Skeletal muscle satellite cell (primary cell): Measurements from ENCODE around the gene KIAA1958. TPM values are rescaled to one million over a fixed set of nuclear protein-coding genes. Genes with fewer than 3 reads are reported as not detected.

Experiments
- H3K27me3 ChIP-seq: 2 replicates; pipeline ENCODE4 v1.7.0; 2013; ENCODE audit warnings: low read length; ENCODE audit not compliant: control insufficient read depth, insufficient read depth
- H3K36me3 ChIP-seq: 2 replicates; pipeline ENCODE4 v1.7.0; 2013; ENCODE audit warnings: mild to moderate bottlenecking, control low read depth, low read length; ENCODE audit not compliant: insufficient read depth
- H3K4me1 ChIP-seq: 2 replicates; pipeline ENCODE4 v1.7.0; 2013; ENCODE audit warnings: low read length; ENCODE audit not compliant: control insufficient read depth, insufficient read depth
- H3K4me2 ChIP-seq: 2 replicates; pipeline ENCODE4 v1.7.0; 2013; ENCODE audit warnings: mild to moderate bottlenecking, low read length
- H3K4me3 ChIP-seq: 2 replicates; pipeline ENCODE4 v1.7.0; 2013; ENCODE audit warnings: low read length
- H3K9ac ChIP-seq: 2 replicates; pipeline ENCODE4 v1.7.0; 2013; ENCODE audit warnings: mild to moderate bottlenecking, low read depth, low read length, moderate library complexity
- H3K9me3 ChIP-seq: replicated peaks from 2 replicates; pipeline ENCODE4 v1.7.0; 2013; ENCODE audit warnings: mild to moderate bottlenecking, control low read depth, low read length
- total RNA-seq: library from RNA; depleted of rRNA; stranded (reverse); fragments of >200 nt; gene quantifications from 2 replicates; pipeline ENCODE4 v1.2.3, GENCODE V29; 2012; rRNA removed

Gene KIAA1958, protein sequence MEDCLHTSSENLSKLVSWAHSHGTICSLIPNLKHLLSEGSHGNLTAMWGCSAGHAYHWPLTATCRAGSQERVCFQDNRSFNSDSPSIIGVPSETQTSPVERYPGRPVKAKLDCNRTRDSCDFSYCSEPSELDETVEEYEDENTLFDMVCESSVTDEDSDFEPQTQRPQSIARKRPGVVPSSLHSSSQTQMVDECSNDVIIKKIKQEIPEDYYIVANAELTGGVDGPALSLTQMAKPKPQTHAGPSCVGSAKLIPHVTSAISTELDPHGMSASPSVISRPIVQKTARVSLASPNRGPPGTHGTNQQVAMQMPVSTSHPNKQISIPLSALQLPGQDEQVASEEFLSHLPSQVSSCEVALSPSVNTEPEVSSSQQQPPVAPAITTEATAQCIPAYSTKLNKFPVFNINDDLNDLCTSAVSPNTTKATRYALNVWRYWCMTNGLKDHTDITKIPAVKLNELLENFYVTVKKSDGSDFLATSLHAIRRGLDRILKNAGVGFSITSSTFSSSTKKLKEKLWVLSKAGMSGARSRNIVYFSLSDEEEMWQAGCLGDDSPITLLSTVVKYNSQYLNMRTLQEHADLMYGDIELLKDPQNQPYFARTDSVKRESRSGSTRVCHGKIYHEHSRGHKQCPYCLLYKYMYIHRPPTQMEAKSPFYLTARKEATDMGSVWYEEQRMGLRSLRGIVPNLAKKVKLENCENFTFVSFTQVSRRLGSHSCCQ
- total RNA-seq = 0.87 and 1.0 TPM in 2 replicates

DNA sequence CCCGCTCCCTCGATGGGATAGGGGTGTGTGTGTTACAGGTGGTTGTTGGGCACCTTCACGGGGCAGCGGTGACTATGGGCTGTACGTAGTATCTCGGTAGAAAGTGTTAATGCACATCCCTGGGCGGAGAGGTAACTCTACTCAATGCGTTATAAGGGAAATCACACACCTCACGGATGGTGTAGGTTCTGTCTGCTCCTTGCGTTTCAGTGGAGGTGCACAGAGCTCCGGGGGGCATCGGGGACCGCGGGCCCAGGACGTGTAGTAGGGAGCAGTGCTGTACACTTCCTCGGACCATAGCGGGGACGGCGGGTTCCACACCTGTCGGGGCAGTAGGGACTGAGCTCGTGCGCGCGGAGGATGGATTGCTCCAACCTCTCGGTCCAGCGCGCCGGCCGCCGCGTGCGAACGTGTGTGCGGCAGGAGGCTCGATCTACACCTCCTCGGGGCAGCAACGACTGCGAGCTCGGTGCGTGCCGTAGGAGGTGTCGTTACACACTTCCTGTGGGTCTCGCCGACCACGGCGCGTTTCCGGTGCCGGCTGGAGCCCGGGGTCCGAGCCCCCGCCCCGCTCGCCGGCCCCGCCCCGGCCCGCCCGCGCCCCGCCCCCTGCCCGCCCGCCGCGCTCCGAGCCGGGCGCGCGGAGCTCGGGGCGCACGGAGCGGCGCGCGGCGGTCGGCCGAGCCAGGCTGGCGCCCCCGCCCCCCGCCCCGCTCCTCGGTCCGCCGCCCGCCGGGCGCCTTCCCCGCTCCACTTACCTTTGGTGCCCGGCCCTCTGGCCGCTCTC, at the start of gene KIAA1958:
Gene KIAA1958 (plus strand): TSS at position 607 of the 787 bp plus-strand sequence. CDS start 87,254 bp downstream, outside the sequence.
- Histone ChIP-seq H3K4me2 (peak within 1 kb of the TSS; percentile 97), H3K4me3 (peak within 1 kb of the TSS; percentile 92), H3K4me1 (peaks cover 7% of the 10 kb centered on the region), H3K27me3 (no peaks in the 10 kb centered on the region), H3K9ac (peak within 1 kb of the TSS; percentile 69), H3K36me3 (no peaks in the 10 kb centered on the region), H3K9me3 (no peaks in the 10 kb centered on the region)

GRCh38 chr9:112437406-112437805, 49.2 kb upstream of the KIAA1958 start:
- Histone ChIP-seq H3K27me3 (no peaks in the 10 kb centered on the region), H3K4me3 (no peak overlapping the region), H3K4me2 (no peak overlapping the region), H3K9me3 (no peaks in the 10 kb centered on the region), H3K4me1 (no peaks in the 10 kb centered on the region), H3K9ac (no peak overlapping the region), H3K36me3 (no peaks in the 10 kb centered on the region)

- Histone ChIP-seq H3K4me3 (no peak overlapping the region), H3K27me3 (no peaks in the 10 kb centered on the region), H3K9me3 (no peaks in the 10 kb centered on the region), H3K9ac (no peak overlapping the region), H3K36me3 (no peaks in the 10 kb centered on the region), H3K4me2 (no peak overlapping the region), H3K4me1 (no peaks in the 10 kb centered on the region)
These were observed 47.5 kb upstream of the KIAA1958 start for GRCh38 chr9:112439171-112439570.

DNA sequence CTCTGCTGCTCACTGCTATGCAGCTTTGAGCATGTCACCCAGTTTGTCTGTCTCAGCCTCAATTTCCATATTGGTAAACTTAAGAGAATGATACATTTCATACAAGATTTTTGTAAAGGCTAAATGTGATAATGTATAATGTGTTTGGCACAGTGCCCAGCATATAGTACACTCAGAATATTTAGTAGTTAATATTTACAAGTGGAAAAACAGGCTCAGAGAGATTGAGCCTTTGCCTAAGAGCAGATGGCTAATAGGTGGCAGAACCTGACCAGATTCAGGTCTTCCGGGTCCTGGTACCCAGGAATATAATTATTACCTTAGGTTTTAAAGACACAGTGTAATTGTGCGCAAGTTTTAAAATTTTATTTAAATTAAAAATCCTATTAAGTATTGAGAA, 46.8 kb upstream of the KIAA1958 start:
- no peak overlapping the region for H3K4me3 ChIP-seq
- H3K27me3 ChIP-seq = no peaks in the 10 kb centered on the region
- no peaks in the 10 kb centered on the region for H3K36me3 ChIP-seq
- no peak overlapping the region for H3K9ac ChIP-seq
- H3K4me2 ChIP-seq = no peak overlapping the region
- no peaks in the 10 kb centered on the region for H3K4me1 ChIP-seq
- H3K9me3 ChIP-seq = no peaks in the 10 kb centered on the region

- H3K36me3 ChIP-seq = no peaks in the 10 kb centered on the region
- H3K4me3 ChIP-seq = no peak overlapping the region
- no peak overlapping the region for H3K4me2 ChIP-seq
- no peak overlapping the region for H3K9ac ChIP-seq
- H3K27me3 ChIP-seq = no peaks in the 10 kb centered on the region
- no peaks in the 10 kb centered on the region for H3K9me3 ChIP-seq
- H3K4me1 ChIP-seq = no peaks in the 10 kb centered on the region
These were observed 43.4 kb upstream of the KIAA1958 start for GRCh38 chr9:112443200-112443599.

DNA sequence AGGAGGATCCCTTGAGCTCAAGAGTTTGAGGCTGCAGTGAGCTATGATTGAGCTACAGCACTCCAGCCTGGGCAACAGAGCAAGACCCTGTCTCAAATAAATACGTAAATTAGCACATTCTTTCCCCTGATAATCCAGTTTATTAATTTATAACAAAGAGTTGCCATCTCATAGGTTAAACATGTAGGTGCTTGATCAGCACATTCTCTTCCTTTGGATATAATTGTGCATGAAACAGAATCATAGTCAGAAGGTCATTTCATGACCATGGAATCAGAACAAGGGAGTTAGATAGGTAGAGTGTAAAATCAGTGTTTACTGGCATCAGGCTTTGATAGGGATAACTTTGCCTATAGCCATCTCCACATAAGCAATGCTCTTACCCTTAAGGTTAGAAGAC, 43.0 kb upstream of the KIAA1958 start:
- Histone ChIP-seq H3K9ac (no peak overlapping the region), H3K4me3 (no peak overlapping the region), H3K27me3 (no peaks in the 10 kb centered on the region), H3K9me3 (no peaks in the 10 kb centered on the region), H3K4me2 (no peak overlapping the region), H3K36me3 (no peaks in the 10 kb centered on the region), H3K4me1 (no peaks in the 10 kb centered on the region)

- H3K4me2 ChIP-seq = no peak overlapping the region
- no peak overlapping the region for H3K9ac ChIP-seq
- no peaks in the 10 kb centered on the region for H3K36me3 ChIP-seq
- H3K4me3 ChIP-seq = no peak overlapping the region
- H3K9me3 ChIP-seq = no peaks in the 10 kb centered on the region
- no peaks in the 10 kb centered on the region for H3K4me1 ChIP-seq
- H3K27me3 ChIP-seq = no peaks in the 10 kb centered on the region
These were observed 41.4 kb upstream of the KIAA1958 start for GRCh38 chr9:112445196-112445595.

GRCh38 chr9:112446080-112446479, 40.5 kb upstream of the KIAA1958 start:
- H3K9ac ChIP-seq = no peak overlapping the region
- H3K4me2 ChIP-seq = no peak overlapping the region
- H3K4me1 ChIP-seq = no peaks in the 10 kb centered on the region
- H3K4me3 ChIP-seq = no peak overlapping the region
- no peaks in the 10 kb centered on the region for H3K27me3 ChIP-seq
- H3K9me3 ChIP-seq = no peaks in the 10 kb centered on the region
- H3K36me3 ChIP-seq = no peaks in the 10 kb centered on the region

DNA sequence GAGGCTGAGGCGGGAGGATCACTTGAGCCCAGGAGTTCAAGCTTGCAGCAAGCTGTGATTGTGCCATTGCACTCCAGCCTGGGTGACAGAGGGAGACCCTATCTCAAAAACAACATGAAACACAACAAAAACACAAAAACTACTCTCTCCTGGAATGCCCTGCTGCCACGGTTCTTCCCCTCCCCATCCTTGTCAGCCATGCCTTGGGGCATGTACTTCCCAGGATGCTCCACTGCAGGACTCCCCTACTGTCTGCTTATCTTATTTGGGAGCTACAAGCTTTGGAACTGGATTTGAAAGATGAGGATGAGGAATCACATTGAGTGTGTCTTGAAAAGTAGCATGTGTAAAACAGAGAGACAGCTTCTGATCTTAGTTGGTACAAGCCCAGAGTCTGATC, 40.1 kb upstream of the KIAA1958 start:
- no peaks in the 10 kb centered on the region for H3K9me3 ChIP-seq
- no peaks in the 10 kb centered on the region for H3K27me3 ChIP-seq
- H3K9ac ChIP-seq = no peak overlapping the region
- no peaks in the 10 kb centered on the region for H3K4me1 ChIP-seq
- no peaks in the 10 kb centered on the region for H3K36me3 ChIP-seq
- H3K4me3 ChIP-seq = no peak overlapping the region
- no peak overlapping the region for H3K4me2 ChIP-seq

DNA sequence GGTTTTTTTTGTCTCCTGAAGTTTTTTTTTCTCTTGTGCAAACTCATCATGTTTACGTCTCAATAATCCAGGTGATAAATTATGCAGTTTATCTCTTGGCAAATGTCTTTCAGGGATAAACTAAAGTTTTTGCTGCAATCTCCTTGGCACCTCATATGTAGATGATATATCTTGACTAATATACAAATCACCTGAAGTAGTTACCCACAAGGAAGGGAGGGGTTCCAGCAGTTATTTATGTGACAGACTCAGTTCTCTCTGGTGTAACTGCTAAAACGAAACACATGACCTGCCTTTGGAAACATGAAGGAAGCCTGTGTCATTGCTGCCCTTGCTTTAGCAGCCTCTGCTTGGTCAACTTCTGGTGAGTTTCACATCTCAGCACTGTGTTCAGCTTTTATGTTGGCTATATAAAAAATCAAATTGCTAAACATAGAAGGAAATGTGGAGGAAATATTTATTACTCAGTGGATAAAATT, 39.3 kb upstream of the KIAA1958 start:
- Histone ChIP-seq H3K4me1 (no peaks in the 10 kb centered on the region), H3K4me2 (no peak overlapping the region), H3K27me3 (no peaks in the 10 kb centered on the region), H3K9ac (no peak overlapping the region), H3K4me3 (no peak overlapping the region), H3K36me3 (no peaks in the 10 kb centered on the region), H3K9me3 (no peaks in the 10 kb centered on the region)

GRCh38 chr9:112462855-112463254, 23.8 kb upstream of the KIAA1958 start:
- Histone ChIP-seq H3K9ac (no peak overlapping the region), H3K36me3 (peaks cover 14% of the 10 kb centered on the region), H3K4me1 (no peaks in the 10 kb centered on the region), H3K4me2 (no peak overlapping the region), H3K9me3 (no peaks in the 10 kb centered on the region), H3K4me3 (no peak overlapping the region), H3K27me3 (no peaks in the 10 kb centered on the region)
